Measurements from ENCODE around the gene IWS1. TPM values are rescaled to one million over a fixed set of nuclear protein-coding genes. Genes with fewer than 3 reads are reported as not detected.

The IWS1 gene
- total RNA-seq, 1 experiment from 2014 or later = 48.9 TPM

DNA sequence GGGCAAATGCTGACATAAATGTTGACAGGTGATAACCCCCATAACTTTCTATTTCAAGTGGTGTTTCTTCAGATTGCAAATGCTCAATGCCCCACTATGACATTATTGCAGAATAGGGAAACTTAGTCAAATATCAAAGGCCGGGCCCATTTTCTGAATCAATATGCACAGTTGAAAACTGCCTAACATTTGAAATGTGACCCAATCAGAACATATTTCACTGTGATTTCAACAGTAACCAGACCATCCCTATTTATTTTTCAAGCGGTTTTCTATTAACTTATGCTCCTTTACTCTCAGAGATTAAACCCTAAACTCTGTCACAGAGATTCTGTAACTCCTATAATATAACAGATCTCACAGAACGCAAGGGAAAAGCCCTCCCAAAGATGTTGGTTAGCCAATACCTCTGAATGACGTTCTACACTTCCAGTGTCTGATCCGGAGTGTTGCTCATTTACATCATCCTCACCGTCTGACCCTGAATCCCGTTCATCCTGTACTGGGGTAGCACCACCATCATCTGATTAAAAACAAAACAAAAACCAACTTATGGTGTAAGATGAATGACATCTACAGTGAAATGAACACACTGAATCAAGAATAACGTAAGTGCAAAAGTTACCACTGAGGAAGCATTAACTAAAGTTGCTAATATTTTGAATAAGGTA is 2.9 kb downstream of the IWS1 start:
- BruUV-seq (replicated peaks) = no TSS peak
- H3K27me3 Mint-ChIP-seq (ENCODE audit: unreplicated experiment) = no peaks in the 10 kb centered on the region
- peaks cover 20% of the 10 kb centered on the region for H3K4me1 Mint-ChIP-seq (ENCODE audit: low read depth, unreplicated experiment)
- no peaks in the 10 kb centered on the region for H3K9me3 Mint-ChIP-seq (ENCODE audit: low read depth, unreplicated experiment)
- CTCF ChIA-PET = no interaction called here
- TF ChIP-seq CTCF (IDR thresholded peaks at IDR 0.05; ENCODE audit: unreplicated experiment) = no peak
- intact Hi-C loops (cut with micrococcal nuclease; ENCODE audit: unreplicated experiment) = no loop called here
- DNase-seq = no peak
- H3K4me3 Mint-ChIP-seq (ENCODE audit: low read depth, unreplicated experiment) = no peak overlapping the region
- H3K27ac Mint-ChIP-seq (ENCODE audit: unreplicated experiment) = no peak overlapping the region
- peaks cover 41% of the 10 kb centered on the region for H3K36me3 Mint-ChIP-seq (ENCODE audit: insufficient read depth, unreplicated experiment)

GRCh38 chr2:127520424-127520823 is 5.9 kb downstream of the IWS1 start:
- no peaks in the 10 kb centered on the region for H3K27me3 Mint-ChIP-seq (ENCODE audit: unreplicated experiment)
- intact Hi-C loops (cut with micrococcal nuclease; ENCODE audit: unreplicated experiment) = no loop called here

GRCh38 chr2:127517465-127517864 is 8.8 kb downstream of the IWS1 start:
- no peak for DNase-seq
- Mint-ChIP-seq H3K4me1 (ENCODE audit: low read depth, unreplicated experiment) (peaks cover 25% of the 10 kb centered on the region), H3K27ac (ENCODE audit: unreplicated experiment) (no peak overlapping the region), H3K9me3 (ENCODE audit: low read depth, unreplicated experiment) (no peaks in the 10 kb centered on the region), H3K4me3 (ENCODE audit: low read depth, unreplicated experiment) (no peak overlapping the region), H3K27me3 (ENCODE audit: unreplicated experiment) (no peaks in the 10 kb centered on the region), H3K36me3 (ENCODE audit: insufficient read depth, unreplicated experiment) (peaks cover 20% of the 10 kb centered on the region)
- no TSS peak for BruUV-seq (replicated peaks)
- intact Hi-C loops (cut with micrococcal nuclease; ENCODE audit: unreplicated experiment) = no loop called here
- no peak for TF ChIP-seq CTCF (IDR thresholded peaks at IDR 0.05; ENCODE audit: unreplicated experiment)
- CTCF ChIA-PET = no interaction called here

More at GRCh38 chr2:127520424-127520823, 5.9 kb downstream of the IWS1 start:
- CTCF ChIA-PET = no interaction called here
- peaks cover 25% of the 10 kb centered on the region for H3K36me3 Mint-ChIP-seq (ENCODE audit: insufficient read depth, unreplicated experiment)
- no peak for TF ChIP-seq CTCF (IDR thresholded peaks at IDR 0.05; ENCODE audit: unreplicated experiment)
- BruUV-seq (replicated peaks) = no TSS peak
- no peaks in the 10 kb centered on the region for H3K9me3 Mint-ChIP-seq (ENCODE audit: low read depth, unreplicated experiment)
- no peak for DNase-seq
- peaks cover 17% of the 10 kb centered on the region for H3K4me1 Mint-ChIP-seq (ENCODE audit: low read depth, unreplicated experiment)
- H3K27ac Mint-ChIP-seq (ENCODE audit: unreplicated experiment) = no peak overlapping the region
- H3K4me3 Mint-ChIP-seq (ENCODE audit: low read depth, unreplicated experiment) = no peak overlapping the region

DNA sequence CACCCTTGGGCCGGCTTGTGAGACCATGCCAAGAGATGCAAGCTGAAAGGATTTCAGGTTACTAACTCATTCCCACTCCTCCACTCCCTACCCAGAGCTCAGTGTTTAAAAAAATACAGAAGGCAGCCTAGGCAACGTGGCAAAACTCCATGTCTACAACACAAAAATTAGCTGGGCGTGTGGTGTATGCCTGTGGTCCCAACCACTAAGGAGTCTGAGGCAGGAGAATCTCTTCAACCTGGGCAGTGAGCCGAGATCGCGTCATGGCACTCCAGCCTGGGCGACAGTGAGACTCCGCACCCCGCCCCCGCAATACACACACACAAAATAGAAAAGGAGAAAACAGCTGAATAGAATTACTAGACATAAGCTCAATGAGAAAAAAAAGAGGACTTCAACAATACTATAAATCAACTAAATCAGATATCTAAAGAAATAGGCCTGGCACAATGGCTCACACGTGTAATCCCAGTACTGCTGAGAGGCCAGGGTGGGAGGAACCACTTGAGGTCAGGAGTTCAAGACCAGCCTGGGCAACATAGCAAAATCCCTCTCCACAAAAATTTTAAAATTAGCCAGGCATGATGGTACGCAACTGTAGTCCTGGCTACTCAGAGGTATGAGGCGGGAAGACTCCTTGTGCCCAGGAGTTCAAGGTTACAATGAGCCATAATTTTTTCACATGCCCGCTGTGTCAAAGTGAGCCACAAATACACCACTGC is 10.1 kb downstream of the IWS1 start:
- CTCF ChIA-PET = no interaction called here
- DNase-seq = no peak
- TF ChIP-seq CTCF (IDR thresholded peaks at IDR 0.05; ENCODE audit: unreplicated experiment) = no peak
- no peaks in the 10 kb centered on the region for H3K9me3 Mint-ChIP-seq (ENCODE audit: low read depth, unreplicated experiment)
- intact Hi-C loops (cut with micrococcal nuclease; ENCODE audit: unreplicated experiment) = no loop called here
- no peak overlapping the region for H3K4me3 Mint-ChIP-seq (ENCODE audit: low read depth, unreplicated experiment)
- H3K27ac Mint-ChIP-seq (ENCODE audit: unreplicated experiment) = no peak overlapping the region
- peaks cover 12% of the 10 kb centered on the region for H3K36me3 Mint-ChIP-seq (ENCODE audit: insufficient read depth, unreplicated experiment)
- peaks cover 29% of the 10 kb centered on the region for H3K4me1 Mint-ChIP-seq (ENCODE audit: low read depth, unreplicated experiment)
- H3K27me3 Mint-ChIP-seq (ENCODE audit: unreplicated experiment) = no peaks in the 10 kb centered on the region
- no TSS peak for BruUV-seq (replicated peaks)

Measured in Calu3 (cell line).